ENCODE data around the gene SYNGR4.

DNA sequence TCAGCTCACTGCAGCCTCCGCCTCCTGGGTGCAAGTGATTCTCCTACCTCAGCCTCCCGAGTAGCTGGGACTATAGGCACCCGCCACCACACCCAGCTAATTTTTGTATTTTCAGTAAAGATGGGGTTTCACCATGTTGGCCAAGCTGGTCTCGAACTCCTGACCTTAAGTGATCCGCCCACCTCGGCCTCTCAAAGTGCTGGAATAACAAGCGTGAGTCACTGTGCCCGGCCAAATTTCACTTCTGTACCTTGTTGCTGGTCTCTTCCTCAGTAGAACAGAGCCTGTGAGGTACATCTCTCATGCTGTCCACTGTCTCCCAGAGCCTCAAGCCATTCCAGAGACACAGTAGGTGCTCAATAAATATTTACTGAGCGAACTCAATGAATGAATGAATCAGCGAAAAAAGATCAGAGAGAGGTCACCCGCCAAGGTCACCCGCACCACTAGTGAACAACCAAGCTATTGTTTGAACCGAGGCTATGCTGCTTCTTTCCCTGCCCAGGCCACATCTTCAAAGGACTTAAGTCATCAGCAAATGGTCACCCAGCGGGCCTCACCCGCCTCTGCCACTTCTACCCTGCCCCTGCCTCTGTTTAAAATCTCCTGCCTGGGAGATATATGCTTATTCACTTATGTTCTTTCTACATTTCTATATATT is 9.7 kb upstream of the SYNGR4 start:
- TF ChIP-seq, protein P1, sequence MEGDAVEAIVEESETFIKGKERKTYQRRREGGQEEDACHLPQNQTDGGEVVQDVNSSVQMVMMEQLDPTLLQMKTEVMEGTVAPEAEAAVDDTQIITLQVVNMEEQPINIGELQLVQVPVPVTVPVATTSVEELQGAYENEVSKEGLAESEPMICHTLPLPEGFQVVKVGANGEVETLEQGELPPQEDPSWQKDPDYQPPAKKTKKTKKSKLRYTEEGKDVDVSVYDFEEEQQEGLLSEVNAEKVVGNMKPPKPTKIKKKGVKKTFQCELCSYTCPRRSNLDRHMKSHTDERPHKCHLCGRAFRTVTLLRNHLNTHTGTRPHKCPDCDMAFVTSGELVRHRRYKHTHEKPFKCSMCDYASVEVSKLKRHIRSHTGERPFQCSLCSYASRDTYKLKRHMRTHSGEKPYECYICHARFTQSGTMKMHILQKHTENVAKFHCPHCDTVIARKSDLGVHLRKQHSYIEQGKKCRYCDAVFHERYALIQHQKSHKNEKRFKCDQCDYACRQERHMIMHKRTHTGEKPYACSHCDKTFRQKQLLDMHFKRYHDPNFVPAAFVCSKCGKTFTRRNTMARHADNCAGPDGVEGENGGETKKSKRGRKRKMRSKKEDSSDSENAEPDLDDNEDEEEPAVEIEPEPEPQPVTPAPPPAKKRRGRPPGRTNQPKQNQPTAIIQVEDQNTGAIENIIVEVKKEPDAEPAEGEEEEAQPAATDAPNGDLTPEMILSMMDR (IDR thresholded peaks at IDR 0.05), result no peak
- no peak for TF ChIP-seq EZH2phosphoT487 (IDR thresholded peaks at IDR 0.05)

All from neural progenitor cell (in vitro differentiated cells).